Ramos (cell line): Measurements from ENCODE around the gene TCERG1.
"Not testable (repeated sequence)": the region's sequence is repeated elsewhere in the genome, so short reads cannot be mapped to it uniquely, and the experiment has no call there.

ENCODE experiments used
- in situ Hi-C: fragments of 300-500 bp; cut with MboI; formaldehyde crosslinking; loops from one replicate; pipeline ENCODE4 v1.14.3; 2022; ENCODE audit warnings: low sequenced_read_pairs; ENCODE audit not compliant: unreplicated experiment

The TCERG1 gene

GRCh38 chr5:146549615-146550014 lies 102.5 kb downstream of the TCERG1 start:
- in situ Hi-C loops = loop anchor here (25.0 kb wide), 1 partner anchor 638 kb away; no protein-coding TSS in a partner anchor

DNA sequence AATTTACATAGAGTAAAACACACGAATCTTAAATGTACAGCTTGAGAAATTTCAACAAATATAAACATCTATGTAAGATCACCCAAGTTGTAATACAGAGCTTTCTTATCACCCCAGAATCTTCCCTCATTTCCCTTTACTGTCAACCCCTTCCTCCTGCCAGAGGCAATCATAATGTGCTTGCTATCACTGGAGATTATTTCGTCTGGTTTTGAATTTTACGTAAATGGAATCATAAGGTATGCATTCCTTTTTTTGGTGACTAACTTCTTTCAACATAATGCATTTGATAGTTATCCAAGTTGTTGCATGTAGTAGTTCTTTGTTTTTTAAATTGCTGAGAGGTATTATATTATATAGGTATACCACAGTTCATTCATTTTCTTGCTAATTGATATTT lies 106.3 kb downstream of the TCERG1 start:
- in situ Hi-C loops = no loop called here

DNA sequence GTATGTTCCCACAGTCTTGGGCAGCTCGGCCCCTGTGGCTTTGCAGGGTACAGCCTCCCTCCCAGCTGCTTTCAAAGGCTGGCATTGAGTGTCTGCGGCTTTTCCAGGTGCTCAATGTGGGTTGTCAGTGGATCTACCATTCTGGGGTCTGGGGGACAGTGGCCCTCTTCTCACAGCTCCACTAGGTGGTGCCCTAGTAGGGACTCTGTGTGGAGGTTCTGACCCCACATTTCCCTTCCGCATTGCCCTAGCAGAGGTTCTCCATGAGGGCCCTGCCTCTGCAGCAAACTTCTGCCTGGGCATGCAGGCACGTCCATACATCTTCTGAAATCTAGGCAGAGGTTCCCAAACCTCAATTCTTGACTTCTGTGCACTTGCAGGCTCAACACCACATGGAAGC lies 109.8 kb downstream of the TCERG1 start:
- in situ Hi-C loops = not testable (repeated sequence)

DNA sequence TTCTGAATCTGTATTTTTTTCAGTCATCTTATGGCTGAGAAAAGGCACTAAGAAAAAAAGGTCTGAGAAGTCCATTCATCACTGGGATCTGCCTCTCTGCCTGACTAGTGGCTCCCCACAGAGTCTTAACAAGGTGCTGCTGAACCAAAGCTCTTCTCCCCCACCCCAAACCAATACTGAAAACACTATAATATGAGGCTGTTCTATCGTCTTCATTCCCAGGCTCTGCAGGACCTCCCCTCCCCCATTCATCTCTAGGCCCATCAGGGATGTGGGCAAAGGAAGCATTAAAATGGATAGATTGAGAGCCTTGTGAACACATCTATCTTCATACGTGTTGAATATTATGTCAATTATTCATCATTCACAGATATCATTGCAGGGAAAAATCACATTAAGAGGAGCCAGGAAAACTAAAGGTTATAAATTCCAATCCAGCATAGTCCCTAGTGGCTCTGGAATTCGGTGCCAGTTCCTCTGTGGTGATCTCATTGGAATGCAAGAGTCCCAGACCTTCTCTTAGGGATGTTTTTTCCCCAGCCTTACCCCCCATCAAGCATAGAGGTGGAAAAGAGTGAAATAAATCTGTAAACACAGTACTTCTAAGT lies 113.2 kb downstream of the TCERG1 start:
- in situ Hi-C loops = no loop called here
